ENCODE data around the gene C6orf52.

The C6orf52 gene

GRCh38 chr6:10643201-10643651, 51.2 kb downstream of the C6orf52 start:
- no peak for FAIRE-seq

- FAIRE-seq, result no peak
Measured at GRCh38 chr6:10641528-10641927, 52.9 kb downstream of the C6orf52 start.

GRCh38 chr6:10640412-10640811, 54.0 kb downstream of the C6orf52 start:
- FAIRE-seq, result no peak

GRCh38 chr6:10633216-10633615, 61.2 kb downstream of the C6orf52 start:
- no peak for FAIRE-seq

- FAIRE-seq, result no peak
Measured at GRCh38 chr6:10630178-10630577, 64.2 kb downstream of the C6orf52 start.

- no peak for FAIRE-seq
Measured at GRCh38 chr6:10627800-10628199, 66.6 kb downstream of the C6orf52 start.

GRCh38 chr6:10626154-10626741, 68.2 kb downstream of the C6orf52 start:
- no peak for FAIRE-seq

- no peak for FAIRE-seq
Measured at GRCh38 chr6:10624836-10625235, 69.6 kb downstream of the C6orf52 start.

GRCh38 chr6:10621847-10622246, 72.6 kb downstream of the C6orf52 start:
- FAIRE-seq, result no peak
